Embryonic facial prominence (tissue), 1 donor: Measurements from ENCODE around the gene ZBTB16.
"Not testable (repeated sequence)": the region's sequence is repeated elsewhere in the genome, so short reads cannot be mapped to it uniquely, and the experiment has no call there.

Source experiments
- DNase-seq: peaks from one replicate; pipeline ENCODE4 v3.0.0-alpha.2; 2016; ENCODE audit errors: extremely low spot score

Gene ZBTB16

GRCh38 chr11:114044042-114044871 is 15.3 kb upstream of the ZBTB16 start:
- DNase-seq: no peak

- no peak for DNase-seq
These were observed 12.2 kb upstream of the ZBTB16 start for GRCh38 chr11:114047327-114047726.

- no peak for DNase-seq
These were observed 10.5 kb upstream of the ZBTB16 start for GRCh38 chr11:114049050-114049449.

GRCh38 chr11:114049766-114050165 is 9.7 kb upstream of the ZBTB16 start:
- DNase-seq: not testable (repeated sequence)

- no peak for DNase-seq
These were observed 9.1 kb upstream of the ZBTB16 start for GRCh38 chr11:114050258-114050927.

- no peak for DNase-seq
These were observed 8.0 kb upstream of the ZBTB16 start for GRCh38 chr11:114051558-114051957.

- no peak for DNase-seq
These were observed 7.4 kb upstream of the ZBTB16 start for GRCh38 chr11:114052160-114052559.

- no peak for DNase-seq
These were observed 6.1 kb upstream of the ZBTB16 start for GRCh38 chr11:114053406-114053805.

GRCh38 chr11:114054806-114055205 is 4.7 kb upstream of the ZBTB16 start:
- no peak for DNase-seq

- DNase-seq: no peak
These were observed 3.1 kb upstream of the ZBTB16 start for GRCh38 chr11:114056409-114056808.

GRCh38 chr11:114057147-114057546 is 2.4 kb upstream of the ZBTB16 start:
- DNase-seq: no peak

GRCh38 chr11:114057605-114058004 is 1.9 kb upstream of the ZBTB16 start:
- DNase-seq: no peak

GRCh38 chr11:114058026-114058706 is 1.3 kb upstream of the ZBTB16 start:
- no peak for DNase-seq

GRCh38 chr11:114058871-114059277 is 637 bp upstream of the ZBTB16 start:
- no peak for DNase-seq

GRCh38 chr11:114059984-114060391 is 477 bp downstream of the ZBTB16 start:
- DNase-seq: no peak

- DNase-seq: no peak
These were observed 1.0 kb downstream of the ZBTB16 start for GRCh38 chr11:114060392-114061047.

- no peak for DNase-seq
These were observed 1.7 kb downstream of the ZBTB16 start for GRCh38 chr11:114061048-114061680.

GRCh38 chr11:114061681-114062049 is 2.2 kb downstream of the ZBTB16 start:
- no peak for DNase-seq

- DNase-seq: no peak
These were observed 2.8 kb downstream of the ZBTB16 start for GRCh38 chr11:114062272-114062671.

GRCh38 chr11:114063149-114063828 is 3.8 kb downstream of the ZBTB16 start:
- no peak for DNase-seq

GRCh38 chr11:114063829-114064201 is 4.3 kb downstream of the ZBTB16 start:
- DNase-seq: no peak
